HEK293 (cell line): Measurements from ENCODE around the gene SELENOO.

Source experiments
- CTCF ChIA-PET: fragments of 350-600 bp; formaldehyde crosslinking; extraction: SDS; loops from one replicate; lab custom pipeline; 2021; ENCODE audit warnings: antibody characterized with exemption; lab: Yijun Ruan, JAX
- POLR2A ChIA-PET: fragments of 300-600 bp; formaldehyde crosslinking; extraction: SDS; loops from one replicate; lab custom pipeline; 2020; ENCODE audit warnings: antibody characterized with exemption, inconsistent platforms; lab: Yijun Ruan, JAX
- H3K27ac ChIP-seq: fragments of 200-500 bp; sonication (Bioruptor generic); 2 replicates; pipeline ENCODE4 v1.5.1; 2014; ENCODE audit warnings: low read depth, low read length, control low read depth, inconsistent platforms; ENCODE audit errors: extremely low read depth
- H3K36me3 ChIP-seq, 2 experiments: fragments of 200-500 bp in 1 of 2; sonication (Bioruptor generic) in 1 of 2; 1 replicate in 1 of 2; 2 replicates in 1 of 2; pipeline ENCODE4 v1.5.1; 2014 to 2017; ENCODE audit warnings: inconsistent platforms in 2 of 2, low read length in 2 of 2; ENCODE audit not compliant: control insufficient read depth in 2 of 2, insufficient read depth in 1 of 2
- H3K4me1 ChIP-seq: fragments of 200-500 bp; sonication (Bioruptor generic); 2 replicates; pipeline ENCODE4 v1.5.1; 2014; ENCODE audit warnings: mild to moderate bottlenecking, low read length, inconsistent platforms; ENCODE audit not compliant: control insufficient read depth, insufficient read depth
- H3K4me3 ChIP-seq: 2 replicates; pipeline ENCODE4 v1.5.1; 2011; ENCODE audit warnings: low read depth, mild to moderate bottlenecking, control low read depth, low read length, moderate library complexity
- H3K9me3 ChIP-seq: fragments of 200-500 bp; sonication (Bioruptor generic); 2 replicates; pipeline ENCODE4 v1.5.1; 2014; ENCODE audit warnings: low read depth, low read length, inconsistent platforms; ENCODE audit not compliant: control insufficient read depth, insufficient read depth
- GFI1B ChIP-seq: fragments of 450-650 bp; formaldehyde crosslinking; IDR thresholded peaks from 2 replicates; pipeline ENCODE4 v1.5.1; 2016; ENCODE audit warnings: missing biosample characterization, missing genetic modification characterization
- SP3 ChIP-seq: fragments of 450-650 bp; formaldehyde crosslinking; IDR thresholded peaks from 2 replicates; pipeline ENCODE4 v1.5.1; 2016; ENCODE audit warnings: missing biosample characterization, missing genetic modification characterization
- SP7 ChIP-seq: fragments of 450-650 bp; formaldehyde crosslinking; IDR thresholded peaks from 2 replicates; pipeline ENCODE4 v1.5.1; 2016; ENCODE audit warnings: missing biosample characterization, missing genetic modification characterization
- ZBTB20 ChIP-seq: fragments of 450-650 bp; formaldehyde crosslinking; IDR thresholded peaks from 2 replicates; pipeline ENCODE4 v1.5.1; 2016; ENCODE audit warnings: missing biosample characterization, missing genetic modification characterization
- ZBTB7A ChIP-seq: fragments of 450-650 bp; formaldehyde crosslinking; IDR thresholded peaks from 2 replicates; pipeline ENCODE4 v1.5.1; 2016; ENCODE audit warnings: low read depth, missing biosample characterization, missing genetic modification characterization
- ZEB2 ChIP-seq: fragments of 450-650 bp; formaldehyde crosslinking; IDR thresholded peaks from 2 replicates; pipeline ENCODE4 v1.5.1; 2016; ENCODE audit warnings: missing biosample characterization, missing genetic modification characterization
- ZFP41 ChIP-seq: fragments of 450-650 bp; formaldehyde crosslinking; IDR thresholded peaks from 2 replicates; pipeline ENCODE4 v1.5.1; 2016; ENCODE audit warnings: missing biosample characterization, missing genetic modification characterization, borderline replicate concordance
- ZNF510 ChIP-seq: fragments of 450-650 bp; formaldehyde crosslinking; IDR thresholded peaks from 2 replicates; pipeline ENCODE4 v1.5.1; 2018; ENCODE audit warnings: mild to moderate bottlenecking, missing genetic modification characterization, missing biosample characterization; ENCODE audit not compliant: insufficient replicate concordance
- ZNF600 ChIP-seq: fragments of 450-650 bp; formaldehyde crosslinking; IDR thresholded peaks from 2 replicates; pipeline ENCODE4 v1.5.1; 2016; ENCODE audit warnings: missing biosample characterization, missing genetic modification characterization
- ZNF654 ChIP-seq: fragments of 450-650 bp; formaldehyde crosslinking; IDR thresholded peaks from 2 replicates; pipeline ENCODE4 v1.5.1; 2016; ENCODE audit warnings: low read depth, missing biosample characterization, missing genetic modification characterization
- ZNF830 ChIP-seq: fragments of 450-650 bp; IDR thresholded peaks from 2 replicates; pipeline ENCODE4 v1.5.0; 2018; ENCODE audit warnings: missing biosample characterization, missing genetic modification characterization, low read depth, mild to moderate bottlenecking, moderate library complexity
- TF ChIP-seq, protein P1 (sequence below): fragments of 450-650 bp; formaldehyde crosslinking; IDR thresholded peaks from 2 replicates; pipeline ENCODE4 v1.5.1; 2017; ENCODE audit warnings: missing biosample characterization, missing genetic modification characterization
- TF ChIP-seq, protein P2 (sequence below): fragments of 450-650 bp; formaldehyde crosslinking; IDR thresholded peaks from 2 replicates; pipeline ENCODE4 v1.5.1; 2016; ENCODE audit warnings: missing biosample characterization, missing genetic modification characterization
- TF ChIP-seq, protein P3 (sequence below): fragments of 450-650 bp; formaldehyde crosslinking; IDR thresholded peaks from 2 replicates; pipeline ENCODE4 v1.5.1; 2016; ENCODE audit warnings: missing biosample characterization, missing genetic modification characterization, borderline replicate concordance
- TF ChIP-seq, protein P4 (sequence below): fragments of 450-650 bp; formaldehyde crosslinking; IDR thresholded peaks from 2 replicates; pipeline ENCODE4 v1.5.1; 2016; ENCODE audit warnings: missing biosample characterization, missing genetic modification characterization

Gene SELENOO

DNA sequence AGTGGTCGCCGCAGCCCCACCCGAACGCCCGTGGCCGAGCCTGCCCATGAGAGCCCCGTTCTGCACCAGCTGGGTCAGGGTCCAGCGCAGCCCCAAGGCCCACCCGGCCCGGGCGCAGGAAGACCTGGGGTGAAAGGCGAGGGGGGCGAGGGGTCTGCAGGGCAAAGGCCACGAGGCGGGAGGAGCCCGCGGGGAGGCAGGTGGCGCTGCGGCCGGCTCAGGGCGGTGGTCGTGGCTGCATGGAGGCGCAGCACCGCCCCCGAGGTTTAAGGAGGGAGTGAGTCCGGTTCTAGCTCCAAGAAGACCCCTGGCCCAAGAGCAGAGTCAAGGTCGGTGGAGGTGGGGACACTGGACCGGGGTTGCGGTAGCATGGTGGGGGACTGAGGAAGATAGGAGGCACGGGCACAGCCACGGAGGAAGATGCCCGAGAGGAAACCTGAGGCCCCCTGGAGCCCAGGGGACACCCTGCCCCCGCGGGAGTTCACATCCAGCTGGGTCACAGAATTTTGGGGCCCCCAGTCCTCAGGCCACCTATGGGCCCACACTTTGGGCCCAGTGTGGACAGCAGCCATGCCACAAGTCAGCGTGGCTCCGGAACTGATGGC, 50.8 kb downstream of the SELENOO start (continued):
- TF ChIP-seq, protein P1, sequence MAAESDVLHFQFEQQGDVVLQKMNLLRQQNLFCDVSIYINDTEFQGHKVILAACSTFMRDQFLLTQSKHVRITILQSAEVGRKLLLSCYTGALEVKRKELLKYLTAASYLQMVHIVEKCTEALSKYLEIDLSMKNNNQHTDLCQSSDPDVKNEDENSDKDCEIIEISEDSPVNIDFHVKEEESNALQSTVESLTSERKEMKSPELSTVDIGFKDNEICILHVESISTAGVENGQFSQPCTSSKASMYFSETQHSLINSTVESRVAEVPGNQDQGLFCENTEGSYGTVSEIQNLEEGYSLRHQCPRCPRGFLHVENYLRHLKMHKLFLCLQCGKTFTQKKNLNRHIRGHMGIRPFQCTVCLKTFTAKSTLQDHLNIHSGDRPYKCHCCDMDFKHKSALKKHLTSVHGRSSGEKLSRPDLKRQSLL (tag by site-specific recombination): 0 out of 2 replicates have a peak, but pooled peaks have one; percentile 42
- no peak for TF ChIP-seq ZNF510
- TF ChIP-seq ZFP41 (tag by site-specific recombination): no peak
- TF ChIP-seq, protein P2, sequence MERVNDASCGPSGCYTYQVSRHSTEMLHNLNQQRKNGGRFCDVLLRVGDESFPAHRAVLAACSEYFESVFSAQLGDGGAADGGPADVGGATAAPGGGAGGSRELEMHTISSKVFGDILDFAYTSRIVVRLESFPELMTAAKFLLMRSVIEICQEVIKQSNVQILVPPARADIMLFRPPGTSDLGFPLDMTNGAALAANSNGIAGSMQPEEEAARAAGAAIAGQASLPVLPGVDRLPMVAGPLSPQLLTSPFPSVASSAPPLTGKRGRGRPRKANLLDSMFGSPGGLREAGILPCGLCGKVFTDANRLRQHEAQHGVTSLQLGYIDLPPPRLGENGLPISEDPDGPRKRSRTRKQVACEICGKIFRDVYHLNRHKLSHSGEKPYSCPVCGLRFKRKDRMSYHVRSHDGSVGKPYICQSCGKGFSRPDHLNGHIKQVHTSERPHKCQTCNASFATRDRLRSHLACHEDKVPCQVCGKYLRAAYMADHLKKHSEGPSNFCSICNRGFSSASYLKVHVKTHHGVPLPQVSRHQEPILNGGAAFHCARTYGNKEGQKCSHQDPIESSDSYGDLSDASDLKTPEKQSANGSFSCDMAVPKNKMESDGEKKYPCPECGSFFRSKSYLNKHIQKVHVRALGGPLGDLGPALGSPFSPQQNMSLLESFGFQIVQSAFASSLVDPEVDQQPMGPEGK (tag by site-specific recombination): no peak
- 0 out of 2 replicates have a peak, but pooled peaks have one; percentile 60 for TF ChIP-seq ZBTB7A
- TF ChIP-seq SP3: 0 out of 2 replicates have a peak, but pooled peaks have one; percentile 18
- TF ChIP-seq, protein P3, sequence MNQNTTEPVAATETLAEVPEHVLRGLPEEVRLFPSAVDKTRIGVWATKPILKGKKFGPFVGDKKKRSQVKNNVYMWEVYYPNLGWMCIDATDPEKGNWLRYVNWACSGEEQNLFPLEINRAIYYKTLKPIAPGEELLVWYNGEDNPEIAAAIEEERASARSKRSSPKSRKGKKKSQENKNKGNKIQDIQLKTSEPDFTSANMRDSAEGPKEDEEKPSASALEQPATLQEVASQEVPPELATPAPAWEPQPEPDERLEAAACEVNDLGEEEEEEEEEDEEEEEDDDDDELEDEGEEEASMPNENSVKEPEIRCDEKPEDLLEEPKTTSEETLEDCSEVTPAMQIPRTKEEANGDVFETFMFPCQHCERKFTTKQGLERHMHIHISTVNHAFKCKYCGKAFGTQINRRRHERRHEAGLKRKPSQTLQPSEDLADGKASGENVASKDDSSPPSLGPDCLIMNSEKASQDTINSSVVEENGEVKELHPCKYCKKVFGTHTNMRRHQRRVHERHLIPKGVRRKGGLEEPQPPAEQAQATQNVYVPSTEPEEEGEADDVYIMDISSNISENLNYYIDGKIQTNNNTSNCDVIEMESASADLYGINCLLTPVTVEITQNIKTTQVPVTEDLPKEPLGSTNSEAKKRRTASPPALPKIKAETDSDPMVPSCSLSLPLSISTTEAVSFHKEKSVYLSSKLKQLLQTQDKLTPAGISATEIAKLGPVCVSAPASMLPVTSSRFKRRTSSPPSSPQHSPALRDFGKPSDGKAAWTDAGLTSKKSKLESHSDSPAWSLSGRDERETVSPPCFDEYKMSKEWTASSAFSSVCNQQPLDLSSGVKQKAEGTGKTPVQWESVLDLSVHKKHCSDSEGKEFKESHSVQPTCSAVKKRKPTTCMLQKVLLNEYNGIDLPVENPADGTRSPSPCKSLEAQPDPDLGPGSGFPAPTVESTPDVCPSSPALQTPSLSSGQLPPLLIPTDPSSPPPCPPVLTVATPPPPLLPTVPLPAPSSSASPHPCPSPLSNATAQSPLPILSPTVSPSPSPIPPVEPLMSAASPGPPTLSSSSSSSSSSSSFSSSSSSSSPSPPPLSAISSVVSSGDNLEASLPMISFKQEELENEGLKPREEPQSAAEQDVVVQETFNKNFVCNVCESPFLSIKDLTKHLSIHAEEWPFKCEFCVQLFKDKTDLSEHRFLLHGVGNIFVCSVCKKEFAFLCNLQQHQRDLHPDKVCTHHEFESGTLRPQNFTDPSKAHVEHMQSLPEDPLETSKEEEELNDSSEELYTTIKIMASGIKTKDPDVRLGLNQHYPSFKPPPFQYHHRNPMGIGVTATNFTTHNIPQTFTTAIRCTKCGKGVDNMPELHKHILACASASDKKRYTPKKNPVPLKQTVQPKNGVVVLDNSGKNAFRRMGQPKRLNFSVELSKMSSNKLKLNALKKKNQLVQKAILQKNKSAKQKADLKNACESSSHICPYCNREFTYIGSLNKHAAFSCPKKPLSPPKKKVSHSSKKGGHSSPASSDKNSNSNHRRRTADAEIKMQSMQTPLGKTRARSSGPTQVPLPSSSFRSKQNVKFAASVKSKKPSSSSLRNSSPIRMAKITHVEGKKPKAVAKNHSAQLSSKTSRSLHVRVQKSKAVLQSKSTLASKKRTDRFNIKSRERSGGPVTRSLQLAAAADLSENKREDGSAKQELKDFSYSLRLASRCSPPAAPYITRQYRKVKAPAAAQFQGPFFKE (tag by site-specific recombination): no peak
- no peak for TF ChIP-seq GFI1B (tag by site-specific recombination)
- no peak for TF ChIP-seq SP7 (tag by site-specific recombination)

DNA sequence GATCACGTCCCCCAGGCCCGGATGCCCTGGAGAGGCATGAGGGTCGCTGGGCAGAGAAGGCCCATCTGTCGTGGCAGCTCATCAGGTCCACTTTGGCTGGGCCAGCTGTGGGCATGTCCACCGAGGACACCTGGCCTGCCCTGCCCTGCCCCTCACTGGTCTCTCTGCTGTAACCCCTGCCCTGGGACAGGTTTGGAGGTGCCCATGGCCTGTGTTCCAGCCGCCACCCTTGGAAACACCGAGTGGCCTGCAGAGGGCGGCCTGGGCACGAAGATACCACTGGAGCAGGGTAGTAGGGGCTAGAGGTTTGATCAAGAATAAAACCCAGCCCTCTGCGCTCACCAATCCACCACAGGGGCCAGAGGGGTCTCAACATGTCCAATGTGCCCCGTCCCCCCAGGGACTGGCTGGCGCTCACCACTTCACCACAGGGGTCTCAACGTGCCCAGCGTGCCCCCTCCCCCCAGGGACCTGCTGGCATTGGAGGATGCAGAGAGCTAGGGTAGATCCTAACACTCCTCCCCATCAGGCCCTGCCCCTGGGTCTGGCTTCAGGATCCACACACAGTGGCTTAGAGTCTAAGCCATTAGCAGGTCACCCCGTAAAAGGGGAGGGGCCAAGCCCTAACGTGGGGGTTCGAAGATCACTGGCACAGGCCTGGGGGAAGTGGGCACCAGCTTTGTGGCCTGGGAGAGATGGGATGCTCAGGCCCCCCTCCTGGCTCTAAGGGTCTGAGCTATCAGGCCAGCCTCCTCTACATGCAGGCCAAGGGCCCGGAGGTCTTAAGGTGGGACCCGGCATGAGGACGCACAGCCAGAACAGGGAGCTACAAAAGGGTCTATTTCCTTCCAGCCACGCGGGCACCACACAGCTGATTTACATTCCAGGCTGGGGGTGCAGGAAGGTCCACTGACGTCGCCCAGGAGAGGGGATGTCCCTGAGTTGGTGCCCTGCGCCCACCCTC, 51.6 kb downstream of the SELENOO start:
- POLR2A ChIA-PET: interaction anchor here (0.6 to 1.9 kb wide), 5 partner anchors 9 to 73 kb away, joined by 3 to 8 read pairs (median 7); no protein-coding TSS in a partner anchor
- H3K4me1 ChIP-seq: peaks cover 9% of the 10 kb centered on the region
- no peak overlapping the region for H3K27ac ChIP-seq
- no peaks in the 10 kb centered on the region for H3K9me3 ChIP-seq
- peaks cover under 1 to 80% of the 10 kb centered on the region in 2 experiments; a peak in 2 of 3 replicates for H3K36me3 ChIP-seq
- H3K4me3 ChIP-seq: no peak overlapping the region
- CTCF ChIA-PET: interaction anchor here (0.6 to 2.6 kb wide), 21 partner anchors 9 to 310 kb away, joined by 3 to 24 read pairs (median 5); partner anchors contain the start of genes MAPK12, PLXNB2, SCO2 and SYCE3
- TF ChIP-seq ZNF600 (tag by site-specific recombination) (peak; percentile 45; the same call in 1 of the 2 replicates), ZNF830 (tag by site-specific recombination) (no peak), ZNF654 (peak; percentile 48; the same call in 1 of the 2 replicates), ZBTB20 (peak; percentile 29; the same call in 1 of the 2 replicates), ZEB2 (peak; percentile 61)
- TF ChIP-seq, protein P2 (tag by site-specific recombination): 0 out of 2 replicates have a peak, but pooled peaks have one; percentile 15
- TF ChIP-seq, protein P4, sequence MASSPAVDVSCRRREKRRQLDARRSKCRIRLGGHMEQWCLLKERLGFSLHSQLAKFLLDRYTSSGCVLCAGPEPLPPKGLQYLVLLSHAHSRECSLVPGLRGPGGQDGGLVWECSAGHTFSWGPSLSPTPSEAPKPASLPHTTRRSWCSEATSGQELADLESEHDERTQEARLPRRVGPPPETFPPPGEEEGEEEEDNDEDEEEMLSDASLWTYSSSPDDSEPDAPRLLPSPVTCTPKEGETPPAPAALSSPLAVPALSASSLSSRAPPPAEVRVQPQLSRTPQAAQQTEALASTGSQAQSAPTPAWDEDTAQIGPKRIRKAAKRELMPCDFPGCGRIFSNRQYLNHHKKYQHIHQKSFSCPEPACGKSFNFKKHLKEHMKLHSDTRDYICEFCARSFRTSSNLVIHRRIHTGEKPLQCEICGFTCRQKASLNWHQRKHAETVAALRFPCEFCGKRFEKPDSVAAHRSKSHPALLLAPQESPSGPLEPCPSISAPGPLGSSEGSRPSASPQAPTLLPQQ (tag by site-specific recombination): peak; percentile 56; the same call in 1 of the 2 replicates
